Hepatic stellate cell (primary cell): ENCODE results near the gene ACSF3.

Experiments used
- DNase-seq: peaks from one replicate; pipeline ENCODE4 v3.0.0; 2011; ENCODE audit warnings: low spot score

Gene ACSF3

DNA sequence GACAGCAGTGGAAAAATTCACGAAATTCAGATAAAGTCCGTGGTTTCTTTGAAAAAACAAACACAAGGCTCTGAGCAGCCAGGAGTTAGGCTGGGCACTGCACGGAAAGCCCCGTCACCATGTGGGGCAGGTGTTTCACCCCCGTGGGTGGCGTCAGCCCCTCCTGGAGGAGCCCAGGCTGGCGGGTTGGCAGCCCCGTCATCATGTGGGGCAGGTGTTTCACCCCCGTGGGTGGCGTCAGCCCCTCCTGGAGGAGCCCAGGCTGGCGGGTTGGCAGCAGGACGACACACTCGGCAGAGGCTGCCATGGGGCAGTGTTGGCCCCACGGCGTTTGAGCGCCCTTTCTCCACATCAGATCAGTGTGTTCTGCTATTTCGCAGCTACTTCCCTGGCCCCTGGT is 38.1 kb downstream of the ACSF3 start:
- no peak for DNase-seq

GRCh38 chr16:89132194-89133005 is 38.7 kb downstream of the ACSF3 start:
- no peak for DNase-seq

- DNase-seq: no peak
These were observed 39.9 kb downstream of the ACSF3 start for GRCh38 chr16:89133457-89134127.

GRCh38 chr16:89134269-89134668 is 40.6 kb downstream of the ACSF3 start:
- DNase-seq: no peak

- DNase-seq: no peak
These were observed 41.5 kb downstream of the ACSF3 start for GRCh38 chr16:89135166-89135565.

GRCh38 chr16:89135971-89136765 is 42.5 kb downstream of the ACSF3 start:
- no peak for DNase-seq

GRCh38 chr16:89136931-89137330 is 43.3 kb downstream of the ACSF3 start:
- DNase-seq: no peak

DNA sequence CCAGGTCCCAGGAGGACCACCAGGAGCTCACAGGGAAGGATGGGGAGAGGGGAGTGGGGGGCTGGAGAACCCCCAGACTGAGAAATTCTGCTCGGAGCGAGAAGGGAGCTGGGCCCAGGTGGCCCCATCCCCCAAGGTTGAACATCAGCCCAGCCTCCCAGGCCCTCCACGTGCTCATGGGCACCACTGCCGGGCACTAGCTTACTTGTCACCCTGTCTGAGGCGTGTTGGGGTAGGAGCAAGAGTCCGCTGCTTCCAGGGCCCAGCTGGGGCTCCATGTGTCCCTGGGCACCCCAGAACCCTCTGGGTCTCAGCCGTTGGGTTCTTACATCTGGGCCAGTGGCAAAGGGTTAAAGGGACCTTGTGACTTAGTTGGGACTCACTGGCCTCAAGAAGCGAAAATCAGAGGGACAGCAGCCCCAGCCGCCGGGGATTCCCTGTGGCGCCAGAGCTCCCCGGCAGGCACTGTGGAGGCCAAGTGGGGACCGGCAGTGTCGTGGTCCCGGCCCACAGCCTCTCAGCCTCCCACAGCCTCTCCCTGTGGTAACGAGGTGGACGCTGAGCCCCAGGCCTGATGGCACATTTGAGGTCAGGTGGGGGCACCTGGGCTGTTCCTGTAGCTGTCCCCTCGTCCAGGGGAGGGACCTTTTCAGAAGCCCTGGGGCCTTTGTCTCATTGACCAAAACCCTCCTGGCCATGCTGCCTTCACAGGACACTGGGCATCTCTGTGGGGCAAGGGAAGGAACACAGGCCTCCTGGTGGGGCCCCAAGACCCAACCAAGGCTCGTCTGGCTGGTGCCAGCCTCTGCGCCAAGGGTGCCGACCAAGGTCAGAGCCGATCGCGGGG is 44.2 kb downstream of the ACSF3 start:
- no peak for DNase-seq

- no peak for DNase-seq
These were observed 44.8 kb downstream of the ACSF3 start for GRCh38 chr16:89138513-89138795.

- DNase-seq: no peak
These were observed 45.3 kb downstream of the ACSF3 start for GRCh38 chr16:89138843-89139520.

DNA sequence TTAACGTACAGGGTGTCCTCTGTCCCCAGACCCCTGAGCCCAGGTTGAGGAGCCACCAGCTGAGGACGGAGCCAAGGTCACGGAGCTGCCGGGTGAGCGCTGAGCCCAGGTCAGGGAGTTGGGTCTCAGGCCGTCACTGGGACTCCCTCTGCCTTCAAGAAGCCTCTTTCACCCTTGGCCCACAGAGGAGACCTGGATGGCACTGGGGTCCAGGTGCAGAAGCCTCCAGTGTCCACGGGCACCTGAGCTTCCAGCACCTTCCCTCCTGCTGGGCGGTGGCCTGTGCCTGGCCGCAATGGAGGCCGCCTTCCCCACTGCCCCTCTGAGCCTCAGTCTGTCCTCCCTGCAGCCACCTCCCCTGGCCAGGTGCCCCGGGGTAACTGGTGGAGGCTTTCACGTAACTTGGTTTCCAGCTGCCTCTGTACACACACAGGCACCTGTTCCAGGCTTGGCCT is 46.3 kb downstream of the ACSF3 start:
- no peak for DNase-seq

- no peak for DNase-seq
These were observed 46.7 kb downstream of the ACSF3 start for GRCh38 chr16:89140401-89140800.

GRCh38 chr16:89140981-89141883 is 47.6 kb downstream of the ACSF3 start:
- no peak for DNase-seq

GRCh38 chr16:89141884-89142267 is 48.2 kb downstream of the ACSF3 start:
- no peak for DNase-seq

DNA sequence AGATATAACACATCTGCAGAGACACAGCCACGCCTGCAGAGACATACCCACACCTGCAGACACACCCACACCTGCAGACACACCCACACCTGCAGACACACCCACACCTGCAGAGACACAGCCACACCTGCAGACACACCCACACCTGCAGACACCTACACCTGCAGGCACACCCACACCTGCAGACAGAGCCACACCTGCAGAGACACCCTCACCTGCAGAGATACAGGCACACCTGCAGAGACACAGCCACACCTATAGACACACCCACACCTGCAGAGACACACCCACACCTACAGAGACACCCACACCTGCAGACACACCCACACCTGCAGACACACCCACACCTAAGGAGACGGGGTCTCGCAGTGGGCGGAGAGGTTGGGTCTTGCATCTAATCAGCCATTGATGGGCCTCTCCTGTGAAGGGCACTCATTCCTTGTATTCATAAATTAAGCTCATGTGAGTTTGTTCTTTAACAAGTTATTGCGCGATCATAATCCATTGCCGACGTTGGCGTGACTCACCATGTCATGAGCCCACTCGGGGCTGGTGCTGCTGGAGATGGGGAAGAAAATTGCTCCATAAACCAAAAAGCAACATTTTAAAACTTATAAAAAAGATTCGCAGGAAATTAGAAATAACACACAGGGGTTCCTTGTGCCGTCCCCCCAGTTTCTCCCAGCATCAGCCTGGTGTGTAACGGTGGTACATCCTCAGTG is 49.0 kb downstream of the ACSF3 start:
- DNase-seq: no peak

DNA sequence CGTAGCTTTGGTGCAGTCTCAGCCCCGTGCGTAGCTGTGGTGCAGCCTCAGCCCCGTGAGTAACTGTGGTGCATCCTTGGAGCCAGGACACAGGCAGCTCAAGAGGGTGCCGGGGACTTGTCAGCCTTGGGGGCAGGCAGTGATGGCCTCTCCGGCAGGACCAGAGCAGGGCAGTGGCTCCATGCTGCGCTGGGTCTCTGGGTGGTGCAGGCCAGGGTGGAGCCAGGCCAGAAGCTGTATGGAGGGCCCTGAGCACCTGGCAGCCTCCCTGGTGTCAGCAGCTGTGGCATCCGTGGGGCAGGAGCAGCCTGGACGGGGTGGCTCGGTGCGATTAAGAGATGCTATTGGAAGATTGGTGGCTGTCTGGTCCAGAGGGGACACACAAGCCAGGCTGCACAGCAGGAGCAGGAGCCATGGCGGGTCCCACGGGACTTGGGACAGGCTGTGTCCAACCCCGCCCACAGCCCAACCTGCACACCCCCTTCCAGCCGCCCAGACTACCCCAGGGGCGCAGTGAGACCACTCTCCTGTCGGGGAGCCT is 49.6 kb downstream of the ACSF3 start:
- no peak for DNase-seq

GRCh38 chr16:89143911-89144675 is 50.4 kb downstream of the ACSF3 start:
- DNase-seq: no peak

DNA sequence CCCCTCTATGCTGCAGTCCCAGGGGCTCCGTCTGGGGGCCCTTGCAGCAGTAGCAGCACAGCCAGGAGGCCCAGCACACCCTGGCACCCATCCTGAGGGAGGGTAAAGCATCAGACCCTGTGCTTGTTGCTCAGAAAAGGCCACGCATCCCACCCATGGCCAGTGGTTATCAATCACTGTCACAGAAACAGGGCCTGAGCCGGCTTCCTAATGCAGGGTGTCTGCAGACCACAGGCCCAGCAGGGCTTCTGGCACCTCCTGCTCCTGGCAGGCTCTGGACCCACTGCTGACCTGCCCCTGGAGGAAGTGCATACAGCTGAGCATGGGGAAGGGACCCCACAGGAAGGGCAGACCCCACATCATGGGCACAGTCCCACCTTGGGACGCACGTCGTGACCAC is 51.0 kb downstream of the ACSF3 start:
- no peak for DNase-seq
